Embryonic facial prominence (tissue), 1 donor: ENCODE data around the gene MTF1.
A peak's percentile ranks its signal among the peaks of the same experiment; 100 is the strongest.
"Not testable (repeated sequence)": the region's sequence is repeated elsewhere in the genome, so short reads cannot be mapped to it uniquely, and the experiment has no call there.

Experiments
- DNase-seq: peaks from one replicate; pipeline ENCODE4 v3.0.0-alpha.2; 2016; ENCODE audit errors: extremely low spot score

MTF1 gene

GRCh38 chr1:37859507-37860345 is at the start of gene MTF1:
TSS of gene MTF1 (minus strand) at chr1:37859592. CDS start at chr1:37857658, 1,934 bp downstream.
- DNase-seq = peak; percentile 93

- not testable (repeated sequence) for DNase-seq
Measured at GRCh38 chr1:37908531-37908930, 49.1 kb upstream of the MTF1 start.

GRCh38 chr1:37907416-37908125 is 48.2 kb upstream of the MTF1 start:
- not testable (repeated sequence) for DNase-seq

- not testable (repeated sequence) for DNase-seq
Measured at GRCh38 chr1:37906591-37906990, 47.2 kb upstream of the MTF1 start.

- no peak for DNase-seq
Measured at GRCh38 chr1:37905727-37906126, 46.3 kb upstream of the MTF1 start.

- not testable (repeated sequence) for DNase-seq
Measured at GRCh38 chr1:37903921-37904320, 44.5 kb upstream of the MTF1 start.

GRCh38 chr1:37902983-37903382 is 43.6 kb upstream of the MTF1 start:
- DNase-seq = no peak

- no peak for DNase-seq
Measured at GRCh38 chr1:37901893-37902225, 42.5 kb upstream of the MTF1 start.

GRCh38 chr1:37901191-37901892 is 42.0 kb upstream of the MTF1 start:
- DNase-seq = no peak

GRCh38 chr1:37897563-37897962 is 38.2 kb upstream of the MTF1 start:
- DNase-seq = not testable (repeated sequence)

GRCh38 chr1:37893673-37894072 is 34.3 kb upstream of the MTF1 start:
- no peak for DNase-seq

- DNase-seq = no peak
Measured at GRCh38 chr1:37892151-37893047, 33.0 kb upstream of the MTF1 start.

GRCh38 chr1:37890378-37891014 is 31.1 kb upstream of the MTF1 start:
- DNase-seq = no peak

GRCh38 chr1:37888022-37888700 is 28.8 kb upstream of the MTF1 start:
- no peak for DNase-seq

- no peak for DNase-seq
Measured at GRCh38 chr1:37884145-37884544, 24.8 kb upstream of the MTF1 start.

- DNase-seq = no peak
Measured at GRCh38 chr1:37883671-37884070, 24.3 kb upstream of the MTF1 start.

- DNase-seq = no peak
Measured at GRCh38 chr1:37879865-37880264, 20.5 kb upstream of the MTF1 start.

GRCh38 chr1:37878071-37878470 is 18.7 kb upstream of the MTF1 start:
- no peak for DNase-seq

- DNase-seq = no peak
Measured at GRCh38 chr1:37875833-37876232, 16.4 kb upstream of the MTF1 start.

- no peak for DNase-seq
Measured at GRCh38 chr1:37872692-37873091, 13.3 kb upstream of the MTF1 start.
